GM23248 (cell line): ENCODE measurements around the gene ATP2B1. TPM values are rescaled to one million over a fixed set of nuclear protein-coding genes. Genes with fewer than 3 reads are reported as not detected.

Experiments
- DNase-seq: peaks from one replicate; pipeline ENCODE4 v3.0.0-alpha.2; 2015
- H2AFZ ChIP-seq: fragments of 200-600 bp; sonication (generic); 2 replicates; pipeline ENCODE4 v1.6.1; 2016; ENCODE audit warnings: antibody characterized with exemption
- H3F3A ChIP-seq: fragments of 200-600 bp; sonication (generic); 2 replicates; pipeline ENCODE4 v1.6.1; 2016; ENCODE audit warnings: mild to moderate bottlenecking, antibody characterized with exemption, mixed run types; ENCODE audit not compliant: insufficient read depth
- H3K27ac ChIP-seq: fragments of 200-600 bp; sonication (generic); 2 replicates; pipeline ENCODE4 v1.5.1; 2016; ENCODE audit warnings: mild to moderate bottlenecking
- H3K27me3 ChIP-seq: fragments of 200-600 bp; sonication (generic); replicated peaks from 2 replicates; pipeline ENCODE4 v1.6.1; 2016; ENCODE audit warnings: mild to moderate bottlenecking; ENCODE audit not compliant: insufficient read depth
- H3K36me3 ChIP-seq: fragments of 200-600 bp; sonication (generic); 2 replicates; pipeline ENCODE4 v1.6.1; 2016; ENCODE audit warnings: low read depth, mild to moderate bottlenecking
- H3K4me1 ChIP-seq: fragments of 200-600 bp; sonication (generic); 2 replicates; pipeline ENCODE4 v1.6.1; 2016; ENCODE audit warnings: mild to moderate bottlenecking; ENCODE audit not compliant: insufficient read depth
- H3K4me2 ChIP-seq: fragments of 200-600 bp; sonication (generic); one replicate; pipeline ENCODE4 v1.6.1; 2016; ENCODE audit warnings: mild to moderate bottlenecking; ENCODE audit not compliant: unreplicated experiment
- H3K4me3 ChIP-seq: fragments of 200-600 bp; sonication (generic); 2 replicates; pipeline ENCODE4 v1.5.1; 2016; ENCODE audit warnings: mild to moderate bottlenecking
- H3K79me2 ChIP-seq: fragments of 200-600 bp; sonication (generic); 2 replicates; pipeline ENCODE4 v1.6.1; 2016; ENCODE audit warnings: mild to moderate bottlenecking; ENCODE audit not compliant: insufficient read depth
- H3K9ac ChIP-seq: fragments of 200-600 bp; sonication (generic); 2 replicates; pipeline ENCODE4 v1.6.1; 2016; ENCODE audit warnings: mild to moderate bottlenecking
- H3K9me2 ChIP-seq: fragments of 200-600 bp; sonication (generic); 2 replicates; pipeline ENCODE4 v1.6.1; 2016; ENCODE audit warnings: mixed run types, mild to moderate bottlenecking, moderate library complexity; ENCODE audit not compliant: insufficient read depth
- H3K9me3 ChIP-seq: fragments of 200-600 bp; sonication (generic); one replicate; pipeline ENCODE4 v1.6.1; 2017; ENCODE audit warnings: low read depth
- H4K20me1 ChIP-seq: fragments of 200-600 bp; sonication (generic); 2 replicates; pipeline ENCODE4 v1.6.0; 2016; ENCODE audit not compliant: insufficient read depth
- EZH2 ChIP-seq: fragments of 200-600 bp; sonication (generic); IDR thresholded peaks from 2 replicates; pipeline ENCODE4 v1.6.1; 2018; ENCODE audit warnings: antibody characterized with exemption, mild to moderate bottlenecking; ENCODE audit not compliant: insufficient read depth, poor library complexity, severe bottlenecking
- EZH2phosphoT487 ChIP-seq: fragments of 200-600 bp; sonication (generic); IDR thresholded peaks from 2 replicates; pipeline ENCODE4 v1.6.1; 2018; ENCODE audit warnings: antibody characterized with exemption, moderate library complexity, mild to moderate bottlenecking, low read depth; ENCODE audit not compliant: insufficient read depth
- WGBS, 2 experiments: methylation state at CpG; one replicate each; pipeline ENCODE4 v1.1.6; 2015 to 2017; ENCODE audit warnings: low lambda C conversion rate in 2 of 2, low coverage in 1 of 2; ENCODE audit errors: missing lambda C conversion rate in 2 of 2; 5-methylcytosine and 5-hydroxymethylcytosine counted together
- in situ Hi-C: fragments of 300-500 bp; cut with MboI; formaldehyde crosslinking; loops from 2 replicates; pipeline ENCODE4 v1.15.0; 2020
- polyA plus RNA-seq: library from polyadenylated mRNA; unstranded; fragments of >200 nt; fragmentation: Nextera tagmentation; extraction: Ambion mirVana; gene quantifications from 2 replicates; pipeline ENCODE4 v1.2.1, GENCODE V29; 2016
- total RNA-seq: library from RNA; depleted of rRNA; stranded (reverse); fragments of >200 nt; shearing (Covaris generic); gene quantifications from 2 replicates; pipeline ENCODE4 v1.2.3, GENCODE V29; 2014

The ATP2B1 gene
- total and polyA plus RNA-seq, 2 experiments from 2014 or later: 34.5 to 80.1 TPM

GRCh38 chr12:89610366-89610765 lies 98.3 kb downstream of the ATP2B1 start:
- in situ Hi-C loops: no loop called here
- 96 to 100% methylated on average over 3 of the region's 3 CpGs for WGBS, 2 experiments

GRCh38 chr12:89603678-89604077 lies 105.0 kb downstream of the ATP2B1 start:
- TF ChIP-seq EZH2phosphoT487: no peak
- no peak for TF ChIP-seq EZH2

More at GRCh38 chr12:89610366-89610765, 98.3 kb downstream of the ATP2B1 start:
- Histone ChIP-seq H3K27ac (no peak overlapping the region), H3F3A (no peaks in the 10 kb centered on the region), H3K4me3 (no peak overlapping the region), H3K4me1 (no peaks in the 10 kb centered on the region), H3K36me3 (peaks cover 34% of the 10 kb centered on the region), H3K27me3 (no peaks in the 10 kb centered on the region), H3K9ac (no peak overlapping the region), H3K4me2 (no peak overlapping the region), H4K20me1 (no peaks in the 10 kb centered on the region), H2AFZ (no peak overlapping the region), H3K79me2 (no peaks in the 10 kb centered on the region), H3K9me2 (no peaks in the 10 kb centered on the region), H3K9me3 (no peaks in the 10 kb centered on the region)
- TF ChIP-seq EZH2phosphoT487 (no peak), EZH2 (no peak)
- DNase-seq: no peak

GRCh38 chr12:89597770-89598169 lies 110.9 kb downstream of the ATP2B1 start:
- no peaks in the 10 kb centered on the region for H3K4me1 ChIP-seq
- H3K27me3 ChIP-seq: no peaks in the 10 kb centered on the region
- TF ChIP-seq EZH2: no peak
- no peak for TF ChIP-seq EZH2phosphoT487
- 50 to 55% methylated on average over 1 of the region's 1 CpG for WGBS, 2 experiments
- no peaks in the 10 kb centered on the region for H4K20me1 ChIP-seq
- DNase-seq: no peak
- H3K9me2 ChIP-seq: no peaks in the 10 kb centered on the region
- H3F3A ChIP-seq: no peaks in the 10 kb centered on the region; the same call in 1 of the 2 replicates
- no peak overlapping the region for H3K4me3 ChIP-seq
- H3K4me2 ChIP-seq: no peak overlapping the region
- no peak overlapping the region for H3K9ac ChIP-seq
- no peak overlapping the region for H3K27ac ChIP-seq
- in situ Hi-C loops: no loop called here
- no peaks in the 10 kb centered on the region for H3K79me2 ChIP-seq
- H3K9me3 ChIP-seq: no peaks in the 10 kb centered on the region
- no peak overlapping the region for H2AFZ ChIP-seq
- peaks cover 27% of the 10 kb centered on the region for H3K36me3 ChIP-seq

More at GRCh38 chr12:89603678-89604077, 105.0 kb downstream of the ATP2B1 start:
- Histone ChIP-seq H3K4me2 (no peak overlapping the region), H3K4me3 (no peak overlapping the region), H3K4me1 (no peaks in the 10 kb centered on the region), H3K79me2 (no peaks in the 10 kb centered on the region), H3K9me3 (no peaks in the 10 kb centered on the region), H3K9ac (no peak overlapping the region), H3K9me2 (no peaks in the 10 kb centered on the region), H2AFZ (no peak overlapping the region), H3K36me3 (peaks cover 47% of the 10 kb centered on the region), H3K27me3 (no peaks in the 10 kb centered on the region), H4K20me1 (no peaks in the 10 kb centered on the region), H3F3A (no peaks in the 10 kb centered on the region; the same call in 1 of the 2 replicates), H3K27ac (no peak overlapping the region)
- DNase-seq: no peak
- 99 to 100% methylated on average over 5 of the region's 5 CpGs for WGBS, 2 experiments
- in situ Hi-C loops: no loop called here

GRCh38 chr12:89597210-89597609 lies 111.4 kb downstream of the ATP2B1 start:
- no peak for TF ChIP-seq EZH2phosphoT487
- no peak for TF ChIP-seq EZH2
- Histone ChIP-seq H3K9me2 (no peaks in the 10 kb centered on the region), H3K27ac (no peak overlapping the region), H3K4me3 (no peak overlapping the region), H2AFZ (no peak overlapping the region), H3K4me1 (no peaks in the 10 kb centered on the region), H3K36me3 (peaks cover 22% of the 10 kb centered on the region), H3K9ac (no peak overlapping the region), H4K20me1 (no peaks in the 10 kb centered on the region), H3K79me2 (no peaks in the 10 kb centered on the region), H3F3A (no peaks in the 10 kb centered on the region; the same call in 1 of the 2 replicates), H3K27me3 (no peaks in the 10 kb centered on the region), H3K9me3 (no peaks in the 10 kb centered on the region), H3K4me2 (no peak overlapping the region)
- in situ Hi-C loops: no loop called here
- DNase-seq: no peak
- WGBS, 2 experiments: 71 to 72% methylated on average over 4 of the region's 4 CpGs

GRCh38 chr12:89593873-89594272 lies 114.8 kb downstream of the ATP2B1 start:
- H2AFZ ChIP-seq: no peak overlapping the region
- DNase-seq: no peak
- in situ Hi-C loops: no loop called here

More at GRCh38 chr12:89593873-89594272, 114.8 kb downstream of the ATP2B1 start:
- Histone ChIP-seq H3K9me3 (no peaks in the 10 kb centered on the region), H3K4me3 (no peak overlapping the region), H3K79me2 (no peaks in the 10 kb centered on the region), H3K4me1 (peaks cover 4% of the 10 kb centered on the region; the same call in 1 of the 2 replicates), H3F3A (no peaks in the 10 kb centered on the region), H4K20me1 (no peaks in the 10 kb centered on the region), H3K27ac (no peak overlapping the region), H3K9ac (no peak overlapping the region), H3K9me2 (no peaks in the 10 kb centered on the region), H3K27me3 (no peaks in the 10 kb centered on the region), H3K4me2 (no peak overlapping the region), H3K36me3 (peaks cover 18% of the 10 kb centered on the region)
- 98 to 99% methylated on average over 5 of the region's 5 CpGs for WGBS, 2 experiments
- TF ChIP-seq EZH2phosphoT487 (no peak), EZH2 (no peak)
